ENCODE data around the gene MMD2. TPM values are rescaled to one million over a fixed set of nuclear protein-coding genes. Genes with fewer than 3 reads are reported as not detected.

The MMD2 gene
- total RNA-seq, 1 donor from 2014 or later, result not detected

DNA sequence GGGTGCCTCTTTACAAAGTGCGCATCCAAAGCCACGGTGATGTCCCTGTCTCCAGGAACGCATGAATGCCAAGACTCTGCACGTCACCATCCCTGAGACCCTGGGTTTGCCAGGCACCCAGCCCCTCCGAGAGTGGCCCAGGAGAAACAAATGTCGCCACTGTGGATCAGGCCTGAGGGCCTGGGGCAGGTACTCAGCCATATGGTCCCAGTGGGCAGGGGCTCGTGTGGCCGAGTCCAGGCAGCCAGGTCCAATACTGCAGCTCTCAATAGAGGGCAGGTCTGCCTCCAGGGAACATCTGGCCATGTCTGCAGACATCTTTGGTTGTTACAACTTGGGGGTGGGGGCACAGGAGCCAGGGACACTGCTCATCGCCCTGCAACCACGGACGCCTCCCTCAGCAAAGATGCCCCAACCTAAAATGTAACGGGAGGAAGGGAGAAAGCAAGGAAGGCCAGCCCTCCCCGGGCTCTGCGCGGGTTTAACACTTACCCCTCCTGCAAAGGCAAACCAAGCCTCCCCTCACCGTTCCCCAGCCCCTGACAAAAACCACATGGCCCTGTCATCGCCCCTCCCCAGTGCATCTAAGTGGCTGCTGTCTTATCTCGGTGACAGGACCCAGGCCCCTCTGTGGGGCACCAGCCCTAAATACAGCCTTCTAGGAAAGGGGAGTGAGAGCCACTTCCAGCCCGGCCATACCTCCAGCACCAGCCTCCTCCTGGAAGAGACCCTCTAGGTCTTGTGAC is 86.9 kb downstream of the MMD2 start:
- intact Hi-C loops (cut with micrococcal nuclease), result no loop called here

- intact Hi-C loops (cut with micrococcal nuclease), result no loop called here
Measured at GRCh38 chr7:4871056-4871680, 87.8 kb downstream of the MMD2 start.

DNA sequence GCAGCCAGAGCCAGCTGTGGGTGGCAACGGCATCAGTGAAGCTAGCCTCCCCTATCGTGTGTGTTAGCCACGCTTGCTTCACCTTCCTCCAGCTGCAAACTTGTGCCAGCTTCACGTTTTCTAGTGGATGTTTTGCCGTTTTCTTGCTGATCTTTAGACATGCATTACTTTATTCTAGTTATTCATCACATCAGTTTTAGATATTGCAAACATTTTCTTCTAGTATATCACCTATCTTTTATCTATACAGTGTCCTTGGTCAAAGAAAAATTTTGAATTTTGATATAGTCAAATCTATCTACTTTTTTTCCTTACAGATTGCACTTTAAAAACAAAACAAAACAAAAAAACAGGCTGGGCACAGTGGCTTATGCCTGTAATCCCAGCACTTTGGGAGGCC is 90.5 kb downstream of the MMD2 start:
- intact Hi-C loops (cut with micrococcal nuclease), result no loop called here

- intact Hi-C loops (cut with micrococcal nuclease), result no loop called here
Measured at GRCh38 chr7:4866528-4867496, 92.2 kb downstream of the MMD2 start.

DNA sequence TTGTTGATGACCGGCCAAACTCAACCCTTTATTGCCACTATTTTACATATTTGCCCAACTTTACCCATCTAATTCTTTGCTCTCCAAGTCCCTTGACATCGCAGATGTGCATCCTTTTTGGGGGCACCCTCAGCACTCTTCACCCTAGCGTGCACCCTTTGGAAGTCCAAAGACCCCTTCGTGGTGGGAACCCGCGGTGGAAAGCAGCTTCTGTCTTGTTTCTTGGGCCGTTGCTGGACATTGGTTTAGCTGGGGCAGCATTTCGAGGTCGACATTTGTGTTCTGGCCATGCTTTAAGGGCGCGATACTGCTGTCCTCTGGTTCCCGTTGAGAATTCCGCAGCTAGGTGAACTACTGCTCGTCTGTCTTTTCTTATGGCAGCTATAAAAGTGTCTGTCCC is 96.8 kb downstream of the MMD2 start:
- intact Hi-C loops (cut with micrococcal nuclease), result no loop called here

GRCh38 chr7:4861673-4862072 is 97.3 kb downstream of the MMD2 start, which contains the start of gene PAPOLB:
PAPOLB (minus strand) TSS chr7:4862030; CDS start chr7:4861810, 220 bp downstream.
- intact Hi-C loops (cut with micrococcal nuclease), result no loop called here

DNA sequence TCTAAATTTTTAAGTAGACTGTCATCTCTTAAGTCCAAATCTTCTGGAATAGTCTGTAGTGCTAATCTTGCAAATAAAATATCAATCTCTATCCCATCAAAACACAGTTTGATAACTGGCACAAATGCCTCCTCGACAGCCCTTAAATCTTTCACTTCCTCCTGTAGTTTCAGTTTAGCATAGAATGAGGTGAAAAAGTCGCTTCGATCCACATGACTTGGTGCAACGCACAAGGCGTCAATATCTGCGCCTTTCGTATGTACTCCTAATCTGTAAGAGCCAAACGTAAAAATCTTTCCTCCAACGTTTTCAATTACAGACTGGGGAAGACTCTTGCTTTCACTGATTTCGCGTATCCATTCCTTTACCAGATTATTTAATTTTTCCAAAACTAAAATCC is 97.8 kb downstream of the MMD2 start:
- intact Hi-C loops (cut with micrococcal nuclease), result no loop called here

GRCh38 chr7:4857189-4857588 is 101.8 kb downstream of the MMD2 start:
- intact Hi-C loops (cut with micrococcal nuclease), result no loop called here

DNA sequence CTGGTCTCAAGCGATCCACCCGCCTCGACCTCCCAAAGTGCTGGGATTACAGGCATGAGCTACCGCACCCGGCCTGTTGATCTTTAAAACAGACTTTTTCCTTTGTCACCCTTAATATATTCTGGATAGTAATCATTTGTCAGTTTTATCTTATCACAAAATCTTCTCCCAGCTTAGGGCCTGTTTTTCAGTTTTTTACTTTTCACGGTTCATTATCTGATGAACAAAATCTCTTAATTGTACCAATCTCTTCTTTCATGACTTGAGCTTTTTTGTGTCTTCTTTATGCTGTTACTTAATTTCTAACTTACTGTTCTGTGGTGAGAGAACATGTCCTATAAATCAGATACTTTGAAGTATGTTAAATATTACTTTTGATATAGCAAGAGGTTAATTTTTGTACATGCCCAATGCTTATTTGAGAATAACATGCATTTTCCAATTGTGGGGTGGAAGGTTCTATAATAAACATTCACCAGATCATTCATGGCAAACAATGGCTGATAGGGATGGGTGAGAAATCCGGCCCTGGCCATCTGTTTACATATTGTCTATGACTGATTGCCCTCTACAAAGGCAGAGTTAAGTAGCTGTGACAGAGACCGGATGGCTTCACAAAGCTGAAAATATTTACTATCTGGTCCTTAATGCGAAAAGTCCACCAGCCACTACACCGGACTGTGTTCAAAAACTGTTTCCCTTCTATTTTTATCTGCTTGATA is 102.5 kb downstream of the MMD2 start:
- intact Hi-C loops (cut with micrococcal nuclease), result no loop called here

Other genes with a start within 250 kb of the MMD2 start
- 82.3 and 86.1 TPM in 2 replicates for gene AP5Z1, start 183.6 kb downstream of the MMD2 start, total RNA-seq
- gene PAPOLB, start 97.2 kb downstream of the MMD2 start, total RNA-seq, result not detected in 2 replicates
- 0.15 TPM in 1 of 2 replicates, not detected in the other for gene RADIL, start 75.5 kb downstream of the MMD2 start, total RNA-seq
- gene RBAK, start 86.7 kb upstream of the MMD2 start, total RNA-seq, result 14.3 and 14.4 TPM in 2 replicates
- gene WIPI2, start 231.0 kb upstream of the MMD2 start, total RNA-seq, result 52.5 and 53.2 TPM in 2 replicates